PC-9 (cell line): Measurements from ENCODE around the gene UBE2V1. TPM values are rescaled to one million over a fixed set of nuclear protein-coding genes. Genes with fewer than 3 reads are reported as not detected.

Experiments
- BruUV-seq: library from RNA; stranded (reverse); fragments of 400-500 nt; replicated peaks from 2 replicates; lab custom pipeline; 2021; lab: Mats Ljungman, UMichigan
- CTCF ChIA-PET: fragments of 300-600 bp; sonication (Branson Sonifier 250); formaldehyde crosslinking; loops from one replicate; lab custom pipeline; 2022; ENCODE audit warnings: antibody characterized with exemption; lab: Charles Lee
- POLR2A ChIA-PET: fragments of 300-600 bp; sonication (Branson Sonifier 250); formaldehyde crosslinking; loops from one replicate; lab custom pipeline; 2022; ENCODE audit warnings: antibody characterized with exemption; ENCODE audit not compliant: unreplicated experiment; lab: Charles Lee
- DNase-seq, 2 experiments: peaks; one replicate each; pipeline versions ENCODE4 v3.0.0 to v3.0.0-alpha.2; 2015 to 2022; ENCODE audit warnings: mixed read lengths in 1 of 2
- H2AFZ ChIP-seq: fragments of 200-600 bp; sonication (generic); 2 replicates; pipeline ENCODE4 v1.8.1; 2017; ENCODE audit warnings: antibody characterized with exemption
- H3F3A ChIP-seq: fragments of 200-600 bp; sonication (generic); 2 replicates; pipeline ENCODE4 v1.8.1; 2017; ENCODE audit warnings: antibody characterized with exemption, mild to moderate bottlenecking, low read depth; ENCODE audit not compliant: insufficient read depth
- H3K27ac ChIP-seq: fragments of 200-600 bp; sonication (generic); 2 replicates; pipeline ENCODE4 v1.6.1; 2016; ENCODE audit warnings: mixed run types
- H3K27me3 ChIP-seq: fragments of 200-600 bp; sonication (generic); 2 replicates; pipeline ENCODE4 v1.6.1; 2016; ENCODE audit warnings: low read depth, mixed run types; ENCODE audit not compliant: insufficient read depth
- H3K36me3 ChIP-seq: fragments of 200-600 bp; sonication (generic); 2 replicates; pipeline ENCODE4 v1.6.1; 2016; ENCODE audit warnings: low read depth, mixed run types
- H3K4me1 ChIP-seq: fragments of 200-600 bp; sonication (generic); replicated peaks from 2 replicates; pipeline ENCODE4 v1.6.1; 2016; ENCODE audit warnings: mixed run types; ENCODE audit not compliant: insufficient read depth
- H3K4me2 ChIP-seq: fragments of 200-600 bp; sonication (generic); 2 replicates; pipeline ENCODE4 v1.6.1; 2017; ENCODE audit warnings: mixed run types
- H3K4me3 ChIP-seq: fragments of 200-600 bp; sonication (generic); 2 replicates; pipeline ENCODE4 v1.6.1; 2016; ENCODE audit warnings: mixed run types
- H3K79me2 ChIP-seq: fragments of 200-600 bp; sonication (generic); 2 replicates; pipeline ENCODE4 v1.6.1; 2017; ENCODE audit warnings: low read depth, mixed run types
- H3K9me2 ChIP-seq: fragments of 200-600 bp; sonication (generic); 2 replicates; pipeline ENCODE4 v1.8.1; 2017; ENCODE audit warnings: mild to moderate bottlenecking; ENCODE audit not compliant: insufficient read depth
- H3K9me3 ChIP-seq: fragments of 200-600 bp; sonication (generic); 2 replicates; pipeline ENCODE4 v1.8.1; 2016; ENCODE audit warnings: low read depth; ENCODE audit not compliant: insufficient read depth
- H4K20me1 ChIP-seq: fragments of 200-600 bp; sonication (generic); 2 replicates; pipeline ENCODE4 v1.8.1; 2017; ENCODE audit not compliant: insufficient read depth
- EZH2 ChIP-seq: fragments of 200-600 bp; sonication (generic); IDR thresholded peaks from 2 replicates; pipeline ENCODE4 v1.8.0; 2017; ENCODE audit warnings: antibody characterized with exemption, low read depth
- intact Hi-C: fragments of 100-400 bp; cut with micrococcal nuclease; formaldehyde crosslinking; loops from one replicate; pipeline ENCODE4 v1.10.0; 2022; ENCODE audit not compliant: unreplicated experiment
- total RNA-seq: library from RNA; stranded (reverse); gene quantifications from 2 replicates; pipeline ENCODE4 v1.2.3, GENCODE V29; 2021
- TF ChIP-seq, protein P1 (sequence below): fragments of 200-600 bp; sonication (generic); conservative IDR thresholded peaks from 2 replicates; pipeline ENCODE4 v1.6.1; 2017; ENCODE audit warnings: mixed run types, antibody characterized with exemption, mild to moderate bottlenecking, moderate library complexity

Gene UBE2V1
- total RNA-seq, 1 experiment from 2014 or later = 174 TPM

DNA sequence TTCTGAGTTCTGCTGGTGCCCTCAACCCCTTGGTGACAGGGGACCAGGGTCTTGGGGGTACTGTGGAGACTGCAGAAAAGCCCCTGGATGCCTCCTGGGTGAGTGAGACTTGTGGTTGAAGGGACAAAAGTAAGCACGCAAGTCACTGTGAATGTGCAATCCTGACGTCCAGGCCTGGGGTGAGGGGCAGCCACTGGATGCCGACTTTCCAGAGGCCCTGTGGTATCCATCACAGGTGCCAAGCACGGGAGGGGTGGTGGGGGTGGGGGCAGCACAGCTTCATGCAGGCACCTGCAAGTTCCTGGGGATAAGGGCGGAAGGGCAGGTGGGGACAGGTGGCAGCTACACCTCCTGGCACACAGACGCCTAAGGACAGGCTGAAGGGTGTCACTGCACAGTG is 20.1 kb upstream of the UBE2V1 start:
- Histone ChIP-seq H3K4me3 (no peak overlapping the region), H4K20me1 (peaks cover 6% of the 10 kb centered on the region; the same call in 1 of the 2 replicates), H3K79me2 (peaks cover 16% of the 10 kb centered on the region), H3K9me3 (no peaks in the 10 kb centered on the region), H3K9me2 (no peaks in the 10 kb centered on the region), H3K4me1 (peaks cover 11% of the 10 kb centered on the region), H3K27me3 (no peaks in the 10 kb centered on the region), H3K36me3 (peaks cover 4% of the 10 kb centered on the region; the same call in 1 of the 2 replicates), H2AFZ (no peak overlapping the region), H3K4me2 (no peak overlapping the region), H3F3A (peaks cover 6% of the 10 kb centered on the region; the same call in 1 of the 2 replicates), H3K27ac (no peak overlapping the region)
- TF ChIP-seq, protein P1, sequence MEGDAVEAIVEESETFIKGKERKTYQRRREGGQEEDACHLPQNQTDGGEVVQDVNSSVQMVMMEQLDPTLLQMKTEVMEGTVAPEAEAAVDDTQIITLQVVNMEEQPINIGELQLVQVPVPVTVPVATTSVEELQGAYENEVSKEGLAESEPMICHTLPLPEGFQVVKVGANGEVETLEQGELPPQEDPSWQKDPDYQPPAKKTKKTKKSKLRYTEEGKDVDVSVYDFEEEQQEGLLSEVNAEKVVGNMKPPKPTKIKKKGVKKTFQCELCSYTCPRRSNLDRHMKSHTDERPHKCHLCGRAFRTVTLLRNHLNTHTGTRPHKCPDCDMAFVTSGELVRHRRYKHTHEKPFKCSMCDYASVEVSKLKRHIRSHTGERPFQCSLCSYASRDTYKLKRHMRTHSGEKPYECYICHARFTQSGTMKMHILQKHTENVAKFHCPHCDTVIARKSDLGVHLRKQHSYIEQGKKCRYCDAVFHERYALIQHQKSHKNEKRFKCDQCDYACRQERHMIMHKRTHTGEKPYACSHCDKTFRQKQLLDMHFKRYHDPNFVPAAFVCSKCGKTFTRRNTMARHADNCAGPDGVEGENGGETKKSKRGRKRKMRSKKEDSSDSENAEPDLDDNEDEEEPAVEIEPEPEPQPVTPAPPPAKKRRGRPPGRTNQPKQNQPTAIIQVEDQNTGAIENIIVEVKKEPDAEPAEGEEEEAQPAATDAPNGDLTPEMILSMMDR = no peak
- TF ChIP-seq EZH2 = no peak
- ChIA-PET CTCF (no interaction called here), POLR2A (no interaction called here)
- no TSS peak for BruUV-seq
- DNase-seq = no peak
- intact Hi-C loops = no loop called here

DNA sequence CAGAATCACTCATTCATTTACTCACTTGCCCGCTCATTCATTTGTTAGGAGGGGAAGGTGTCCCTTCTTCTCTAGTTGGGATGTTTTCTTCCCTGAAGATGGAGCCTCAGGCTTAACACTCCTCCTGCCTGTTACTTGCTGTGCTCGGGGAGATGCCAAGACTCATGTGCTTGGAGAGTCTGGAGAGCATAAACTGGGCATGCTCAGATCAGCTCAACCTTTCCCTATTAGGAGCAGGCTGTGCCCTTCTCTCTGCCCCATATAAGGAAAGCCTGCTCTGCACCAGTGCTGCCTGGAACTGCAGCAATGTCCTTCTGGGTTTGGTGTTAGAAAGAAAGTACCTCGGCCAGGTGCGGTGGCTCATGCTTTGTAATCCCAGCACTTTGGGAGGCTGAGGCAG is 18.0 kb upstream of the UBE2V1 start:
- Histone ChIP-seq H3K4me2 (no peak overlapping the region), H2AFZ (no peak overlapping the region), H3K4me3 (no peak overlapping the region), H3K27me3 (no peaks in the 10 kb centered on the region), H3K9me3 (no peaks in the 10 kb centered on the region), H3F3A (peaks cover 9% of the 10 kb centered on the region; the same call in 1 of the 2 replicates), H3K9me2 (no peaks in the 10 kb centered on the region), H4K20me1 (peaks cover 6% of the 10 kb centered on the region; the same call in 1 of the 2 replicates), H3K79me2 (0 out of 2 replicates have a peak, but pooled peaks cover 5% of the 10 kb centered on the region), H3K36me3 (peaks cover 12% of the 10 kb centered on the region), H3K27ac (no peak overlapping the region), H3K4me1 (peaks cover 12% of the 10 kb centered on the region)
- ChIA-PET CTCF (no interaction called here), POLR2A (no interaction called here)
- no TSS peak for BruUV-seq
- intact Hi-C loops = no loop called here
- TF ChIP-seq, protein P1 = no peak
- no peak for DNase-seq

DNA sequence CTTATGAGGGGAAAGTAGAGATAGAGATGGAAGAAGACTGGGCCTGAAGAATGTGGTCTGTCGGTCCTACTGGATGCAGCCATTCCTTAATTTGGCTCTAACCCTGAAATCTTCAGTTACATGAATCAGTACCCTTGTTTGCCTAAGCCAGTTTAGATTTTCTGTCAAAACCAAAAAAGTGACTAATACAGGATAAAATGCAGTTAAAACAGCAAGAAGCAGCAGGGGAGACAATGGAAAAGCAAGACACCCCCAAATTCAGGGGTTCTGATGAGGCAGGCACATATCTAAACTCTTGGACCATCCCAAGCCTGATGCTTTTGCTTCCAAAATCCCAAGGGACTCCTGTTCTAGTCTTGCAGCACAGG is 17.4 kb upstream of the UBE2V1 start:
- H3K4me3 ChIP-seq = no peak overlapping the region
- POLR2A ChIA-PET = no interaction called here
- peaks cover 6% of the 10 kb centered on the region; the same call in 1 of the 2 replicates for H4K20me1 ChIP-seq
- H3K9me2 ChIP-seq = no peaks in the 10 kb centered on the region
- no peaks in the 10 kb centered on the region for H3K9me3 ChIP-seq
- H3K79me2 ChIP-seq = 0 out of 2 replicates have a peak, but pooled peaks cover 5% of the 10 kb centered on the region
- no peak overlapping the region for H3K4me2 ChIP-seq
- no peaks in the 10 kb centered on the region for H3K27me3 ChIP-seq
- peaks cover 12% of the 10 kb centered on the region; the same call in 1 of the 2 replicates for H3F3A ChIP-seq
- CTCF ChIA-PET = no interaction called here
- peaks cover 12% of the 10 kb centered on the region; the same call in 1 of the 2 replicates for H3K36me3 ChIP-seq
- DNase-seq = no peak
- H3K4me1 ChIP-seq = peaks cover 12% of the 10 kb centered on the region
- TF ChIP-seq, protein P1 = no peak
- TF ChIP-seq EZH2 = no peak
- no TSS peak for BruUV-seq
- intact Hi-C loops = no loop called here
- H3K27ac ChIP-seq = no peak overlapping the region
- H2AFZ ChIP-seq = no peak overlapping the region
